HepG2 (cell line): ENCODE results near the gene RPP25L.

ENCODE experiments used
- CHD4 ChIP-seq: fragments of 200-600 bp; sonication (generic); IDR thresholded peaks from 2 replicates; pipeline ENCODE4 v1.7.0; 2017; ENCODE audit warnings: mild to moderate bottlenecking, low read length, borderline replicate concordance
- CTCF ChIP-seq: sonication (generic); formaldehyde crosslinking; IDR thresholded peaks from 2 replicates; pipeline ENCODE4 v1.5.0; 2020; ENCODE audit warnings: mild to moderate bottlenecking, missing genetic modification reagents, moderate library complexity
- ONECUT2 ChIP-seq: sonication (generic); formaldehyde crosslinking; IDR thresholded peaks from 2 replicates; pipeline ENCODE4 v1.4.0; 2020; ENCODE audit warnings: missing genetic modification reagents

DNA sequence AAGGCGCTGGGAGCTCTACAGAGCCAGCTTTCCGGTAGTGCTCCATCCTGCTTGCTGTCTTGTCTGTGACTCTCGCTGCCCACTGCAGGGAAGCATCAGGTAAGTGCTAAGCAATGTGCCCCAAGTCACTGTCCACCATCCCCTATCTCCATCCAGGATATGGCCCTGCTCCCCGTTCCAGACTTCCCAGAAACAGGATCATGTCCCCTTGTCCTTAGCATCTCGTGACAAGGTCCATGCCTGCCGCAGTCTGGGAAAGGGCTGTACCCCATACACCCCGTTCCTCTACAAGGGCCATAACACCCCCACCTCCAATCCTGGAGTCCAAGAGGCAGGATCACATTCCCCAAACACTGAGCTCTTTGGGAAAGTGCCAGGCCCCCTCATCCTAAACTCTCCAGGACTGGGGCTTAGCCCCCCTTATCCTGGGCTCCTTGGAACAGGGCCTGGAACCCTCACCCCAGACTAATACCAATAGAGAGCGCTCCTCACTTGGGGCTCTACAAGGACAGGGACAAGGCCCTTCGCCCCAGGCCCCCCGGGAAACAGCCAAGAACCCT, 566 bp downstream of the RPP25L start:
- no peak for TF ChIP-seq CHD4
- TF ChIP-seq CTCF (CRISPR knock-in tag) = no peak
- TF ChIP-seq ONECUT2 (CRISPR knock-in tag) = no peak
